GM19463 (cell line): ENCODE results near the gene BPGM.
"Not testable (repeated sequence)": the region's sequence is repeated elsewhere in the genome, so short reads cannot be mapped to it uniquely, and the experiment has no call there.

Source experiments
- ATAC-seq: cut with Tn5 transposase; IDR thresholded peaks from one replicate; pipeline ENCODE4 v1.9.1; 2021; ENCODE audit warnings: mild to moderate bottlenecking, moderate library complexity; ENCODE audit not compliant: unreplicated experiment

The BPGM gene

DNA sequence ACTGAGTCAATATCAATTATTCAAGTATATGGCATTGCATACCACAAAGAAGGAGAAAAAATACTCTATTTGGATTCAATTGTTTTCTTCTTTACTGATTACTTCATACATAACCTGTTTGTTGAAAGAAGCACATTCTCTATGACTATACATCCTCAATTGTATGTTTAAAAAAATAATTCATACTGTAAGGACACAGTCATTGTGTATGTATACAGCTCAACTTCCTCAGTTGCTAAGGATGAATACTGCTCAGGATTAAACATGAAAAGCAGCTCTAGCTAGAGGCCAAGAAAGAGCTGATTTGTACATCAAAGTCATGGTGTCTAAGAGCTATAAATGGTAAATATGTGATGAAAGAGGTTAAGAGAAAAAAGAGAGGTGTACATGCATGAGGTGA lies 15.8 kb upstream of the BPGM start:
- ATAC-seq: no peak

DNA sequence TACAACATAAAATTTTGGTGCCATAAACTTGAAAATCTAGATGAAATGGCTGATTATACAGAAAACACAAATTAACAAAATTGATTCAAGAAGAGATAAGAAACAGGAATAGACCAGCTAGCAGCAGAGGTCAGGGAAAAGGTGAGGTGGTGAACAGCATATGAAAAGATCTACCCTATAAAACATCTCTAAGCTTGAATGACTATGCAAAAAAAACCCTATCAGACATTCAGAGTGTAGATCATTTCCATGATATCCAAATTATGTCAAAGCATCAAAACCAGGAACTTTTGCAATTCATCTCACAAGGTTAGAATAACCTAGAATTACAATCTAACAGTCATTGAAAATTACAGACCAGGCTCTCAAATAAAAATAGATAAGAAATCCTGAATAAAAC lies 14.6 kb upstream of the BPGM start:
- ATAC-seq: no peak

DNA sequence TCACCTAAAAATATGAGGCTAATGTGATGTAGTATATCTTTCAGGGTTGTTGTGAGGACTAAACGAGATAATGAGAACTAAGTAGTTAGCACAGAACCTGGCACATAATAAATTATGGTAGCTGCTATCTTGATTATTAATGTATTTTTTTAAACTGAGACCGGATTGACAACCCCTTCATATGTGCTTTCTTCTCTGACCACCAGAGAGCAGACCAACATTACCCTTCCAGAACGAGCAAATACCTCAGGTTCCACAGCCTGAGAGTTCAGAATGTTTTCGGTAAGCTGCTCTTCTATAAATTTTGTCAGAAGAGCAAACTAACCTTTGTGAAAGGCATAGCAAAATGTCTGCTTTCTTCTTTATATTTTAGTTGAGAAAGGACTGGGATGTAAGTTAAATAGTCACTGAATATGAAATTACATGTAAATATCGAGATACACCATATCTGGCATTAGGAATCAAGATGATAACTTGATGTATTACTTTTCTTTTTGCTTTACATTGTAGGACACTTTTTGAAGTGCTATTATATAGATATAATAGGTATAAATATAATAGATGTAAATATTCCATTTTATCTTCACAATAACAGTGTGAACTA lies 13.6 kb upstream of the BPGM start:
- no peak for ATAC-seq

DNA sequence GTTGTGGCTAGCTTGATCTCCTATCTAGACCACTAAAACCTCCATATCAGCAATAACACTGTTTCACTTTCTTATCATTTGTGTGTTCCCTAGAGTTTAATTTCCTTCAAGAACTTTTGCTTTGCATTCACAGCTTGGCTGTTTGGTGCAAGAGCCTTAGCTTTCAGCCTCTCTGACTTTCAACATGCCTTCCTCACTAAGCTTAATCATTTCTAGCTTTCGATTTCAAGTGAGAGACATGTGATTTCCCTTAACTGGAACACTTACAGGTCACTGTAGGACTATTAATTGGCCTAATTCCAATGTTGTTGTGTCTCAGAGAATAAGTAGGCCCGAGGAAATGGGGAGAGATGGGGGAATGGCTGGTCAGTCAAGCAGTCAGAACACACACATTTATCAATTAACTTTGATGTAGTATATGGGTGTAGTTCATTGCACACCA lies 10.6 kb upstream of the BPGM start:
- ATAC-seq: peak; percentile 96

DNA sequence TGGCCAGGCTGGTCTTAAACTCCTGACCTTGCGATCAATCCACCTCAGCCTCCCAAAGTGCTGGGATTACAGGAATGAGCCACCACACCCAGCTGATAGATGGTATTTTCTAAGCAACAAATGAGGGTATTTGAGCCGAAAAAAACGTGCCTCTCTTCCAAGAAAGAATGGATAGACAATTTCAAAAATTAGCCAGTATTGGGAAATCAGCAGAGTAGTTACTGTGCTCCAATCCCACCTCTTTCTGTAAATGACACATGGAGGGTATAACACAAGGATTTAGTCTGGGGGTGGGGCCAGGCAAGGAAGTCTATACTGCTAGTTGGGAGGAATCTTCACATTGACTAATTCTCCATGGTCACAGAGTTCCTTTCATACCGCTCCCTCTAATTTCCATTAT lies 9.2 kb upstream of the BPGM start:
- no peak for ATAC-seq

DNA sequence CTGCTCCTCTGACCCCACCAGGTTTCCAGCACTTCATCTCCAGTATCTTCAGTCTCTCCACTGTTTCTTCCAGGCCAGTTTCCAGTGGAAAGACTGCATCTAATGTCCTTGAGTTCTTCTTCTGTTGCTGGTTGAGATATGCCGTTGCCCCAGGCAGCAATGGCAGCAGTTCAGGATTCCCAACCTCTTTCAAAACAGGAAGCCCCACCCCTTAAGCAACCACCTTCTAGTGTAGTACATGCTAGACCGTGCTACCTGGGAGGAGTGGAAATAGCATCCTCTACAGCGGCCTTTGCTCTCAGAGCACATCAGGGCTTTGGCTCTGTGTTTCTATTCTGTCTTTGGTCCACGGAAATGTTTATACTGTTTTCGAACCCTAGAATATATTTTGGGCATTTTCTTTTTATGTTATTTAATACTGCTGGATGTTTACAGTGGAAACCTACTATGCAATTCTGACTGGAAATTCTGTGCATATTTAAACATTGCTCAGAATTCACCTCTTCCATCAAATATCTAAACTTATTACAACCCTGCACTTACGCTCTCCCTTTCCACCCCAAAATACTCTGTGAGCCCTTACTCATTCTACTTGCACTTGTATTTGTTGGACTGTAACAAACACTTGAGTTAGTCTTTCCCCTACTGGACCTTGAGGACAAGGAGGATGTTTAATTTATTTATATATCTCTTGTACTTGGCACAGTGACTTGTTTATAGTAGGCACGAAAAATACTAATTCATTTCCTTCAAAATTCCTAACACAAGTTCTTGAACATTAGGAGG lies 8.5 kb upstream of the BPGM start:
- no peak for ATAC-seq

DNA sequence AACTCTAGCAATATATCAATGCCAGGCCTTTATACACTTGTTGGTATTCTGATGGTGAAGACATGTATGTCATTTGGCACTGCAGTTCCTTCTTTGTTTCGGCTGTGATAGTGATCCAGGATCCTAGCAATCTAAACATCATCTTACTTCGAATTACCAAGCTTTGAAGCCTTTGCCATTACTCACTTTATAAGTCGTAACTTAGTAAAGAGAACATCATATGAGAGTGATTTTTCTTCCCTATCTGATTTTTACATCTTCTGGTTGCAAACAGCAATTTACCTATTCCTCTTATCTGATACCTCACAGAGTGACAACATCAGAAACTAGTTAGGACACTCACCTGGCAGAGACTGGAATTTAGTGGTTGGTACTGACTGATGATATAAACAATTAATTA lies 7.6 kb upstream of the BPGM start:
- ATAC-seq: no peak

DNA sequence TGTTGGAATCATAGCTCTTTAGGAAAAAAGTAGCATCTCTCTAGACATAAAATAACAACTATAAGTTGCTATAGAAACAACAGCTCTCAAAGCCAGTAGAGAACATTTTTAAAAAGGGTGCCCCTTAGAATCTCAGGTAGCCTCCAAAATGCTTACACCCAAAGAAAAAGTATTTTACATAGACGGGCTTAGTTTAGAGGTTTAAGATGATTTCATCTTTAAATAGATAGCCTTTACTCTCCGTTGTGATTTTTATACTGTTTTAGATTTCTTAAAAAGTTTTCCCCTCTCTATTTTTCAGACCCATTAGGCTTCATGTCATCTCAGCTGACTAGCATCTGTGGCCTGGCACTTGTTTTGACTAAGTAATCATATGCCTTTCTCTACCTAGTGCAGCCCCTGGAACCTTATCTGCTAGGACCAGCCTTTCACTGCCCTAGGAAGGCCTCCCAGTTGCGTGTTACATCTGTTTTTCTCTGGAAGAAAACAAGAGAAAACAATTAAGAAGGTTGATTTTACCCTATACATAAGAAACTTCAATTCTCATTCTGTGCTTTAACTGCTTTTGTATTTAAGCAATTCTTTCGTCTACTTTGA lies 6.9 kb upstream of the BPGM start:
- ATAC-seq: no peak

DNA sequence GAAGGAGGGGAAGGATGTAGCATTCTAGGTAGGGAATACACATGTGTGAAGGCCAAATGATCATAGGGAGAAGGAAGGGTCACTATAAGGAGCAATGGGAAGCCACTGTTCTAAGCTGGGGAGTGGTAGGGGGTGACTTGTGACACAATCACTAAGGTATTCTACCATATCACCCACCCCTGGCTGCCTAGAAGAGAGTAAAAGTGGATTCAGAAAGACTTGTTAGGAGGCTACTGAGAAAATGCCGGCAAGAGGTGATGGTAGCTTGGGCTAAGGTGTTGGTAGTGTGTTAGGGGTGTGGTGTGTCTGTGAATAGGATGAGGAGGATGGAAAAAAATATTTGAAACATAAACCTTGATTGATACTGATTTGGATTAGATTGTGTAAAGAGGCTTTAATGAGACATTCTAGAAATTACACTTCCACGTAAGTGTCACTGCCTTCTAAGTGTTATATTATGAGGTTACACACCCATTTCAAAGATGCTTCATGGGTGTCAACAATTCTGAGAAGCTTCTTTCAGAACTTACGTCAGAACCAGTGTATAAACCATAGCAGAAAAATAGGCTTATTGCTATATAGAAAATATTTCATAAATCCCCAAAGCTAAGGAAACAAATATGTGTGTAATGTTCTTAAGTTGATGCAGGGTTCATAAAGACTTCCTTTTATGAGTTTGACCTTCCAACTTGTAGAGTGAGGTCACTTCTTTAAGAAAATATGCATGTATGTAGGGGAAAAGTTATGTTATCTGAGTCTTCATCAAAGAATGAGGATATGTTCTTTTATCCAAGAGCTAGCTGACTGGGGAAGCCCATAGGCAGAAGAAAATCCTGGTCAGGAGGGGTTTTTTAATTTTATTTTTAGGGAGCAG lies 5.6 kb upstream of the BPGM start:
- no peak for ATAC-seq

DNA sequence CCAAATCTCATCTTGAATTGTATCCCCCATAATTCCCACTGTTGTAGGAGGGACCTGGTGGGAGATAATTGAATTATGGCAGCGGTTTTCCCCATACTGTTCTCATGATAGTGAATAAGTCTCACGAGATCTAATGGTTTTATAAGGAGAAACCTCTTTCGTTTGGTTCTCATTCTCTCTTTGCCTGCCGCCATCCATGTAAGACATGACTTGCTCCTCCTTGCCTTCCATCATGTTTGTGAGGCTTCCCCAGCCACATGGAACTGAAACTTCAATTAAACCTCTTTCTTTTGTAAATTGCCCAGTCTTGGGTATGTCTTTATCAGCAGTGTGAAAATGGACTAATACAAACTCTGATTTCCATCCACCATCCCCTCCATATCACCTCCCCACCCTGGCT lies 4.7 kb upstream of the BPGM start:
- ATAC-seq: not testable (repeated sequence)

DNA sequence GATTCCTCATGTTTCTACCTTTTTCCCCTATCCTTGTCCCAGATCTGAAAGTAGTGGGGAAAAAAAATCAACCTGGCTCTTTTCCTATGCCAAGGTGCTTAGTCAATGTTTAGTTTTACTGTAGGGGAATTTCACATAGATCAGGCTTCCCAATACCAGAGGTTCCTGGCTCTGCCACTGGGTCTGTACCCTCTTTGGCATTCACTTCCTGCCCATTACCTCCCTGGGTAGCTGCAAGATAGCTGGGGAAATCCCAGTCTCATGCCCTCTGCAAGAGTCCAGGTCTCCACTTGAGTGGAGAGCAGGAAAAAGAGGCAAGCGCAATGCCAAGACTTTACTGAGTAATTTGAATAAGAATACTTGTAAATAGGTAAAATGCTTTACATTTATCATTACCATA lies 3.5 kb upstream of the BPGM start:
- ATAC-seq: no peak

DNA sequence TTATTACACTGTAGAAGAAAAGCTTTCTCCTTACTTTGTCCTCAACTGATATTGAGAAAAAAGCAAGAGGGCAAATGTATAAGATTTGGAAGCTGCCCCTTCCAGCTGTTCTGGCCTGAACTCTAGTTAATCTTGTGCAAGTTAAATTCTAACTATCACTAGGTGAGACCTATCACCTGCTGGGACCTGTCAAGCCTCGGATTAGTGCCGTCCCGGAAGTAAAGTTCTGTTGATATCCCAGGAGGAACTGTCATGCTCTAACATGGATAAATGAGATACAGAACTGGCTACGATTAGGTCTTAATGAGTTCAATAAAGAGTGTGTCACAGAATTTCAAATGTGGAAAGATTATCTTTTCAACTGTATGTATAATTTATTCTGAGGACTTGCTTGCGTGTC lies 1.2 kb upstream of the BPGM start:
- ATAC-seq: no peak

DNA sequence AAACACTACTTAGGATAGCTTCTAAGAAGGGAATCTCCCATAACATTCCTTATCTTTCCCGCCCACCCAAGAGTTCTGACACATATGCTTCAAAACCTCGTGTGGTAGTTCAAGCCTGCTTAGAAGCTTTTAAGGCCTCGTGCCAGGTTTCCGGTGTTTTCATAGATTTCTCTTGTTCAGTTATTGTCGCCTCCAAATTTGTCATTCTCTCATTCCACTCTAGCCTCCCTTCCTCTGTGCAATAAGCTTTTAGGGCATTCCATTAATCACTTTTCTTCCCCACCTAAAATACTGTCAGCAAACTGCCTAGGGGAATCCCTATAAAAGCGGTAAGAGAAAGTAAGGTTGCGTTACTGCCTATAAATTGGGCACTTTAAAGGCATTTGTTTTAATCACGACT lies 718 bp upstream of the BPGM start:
- ATAC-seq: no peak

DNA sequence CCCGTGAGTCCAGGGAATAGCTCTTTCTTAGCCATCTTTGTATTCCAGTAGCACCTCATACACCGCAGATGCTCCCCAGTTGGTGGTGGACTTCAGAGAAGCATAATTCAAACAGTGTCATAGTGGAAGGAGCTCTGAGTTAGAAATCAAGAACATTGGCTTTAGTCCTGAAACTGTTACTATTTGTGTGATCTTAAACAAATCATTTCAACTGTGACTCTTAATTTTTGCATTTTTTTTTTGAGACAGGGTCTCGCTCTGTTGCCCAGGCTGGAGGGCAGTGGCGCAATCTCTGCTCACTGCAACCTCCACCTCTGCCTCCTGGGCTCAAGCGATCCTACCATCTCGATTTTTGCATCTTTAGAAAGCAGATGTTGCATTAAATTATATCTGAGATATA lies 1.8 kb downstream of the BPGM start:
- ATAC-seq: no peak

DNA sequence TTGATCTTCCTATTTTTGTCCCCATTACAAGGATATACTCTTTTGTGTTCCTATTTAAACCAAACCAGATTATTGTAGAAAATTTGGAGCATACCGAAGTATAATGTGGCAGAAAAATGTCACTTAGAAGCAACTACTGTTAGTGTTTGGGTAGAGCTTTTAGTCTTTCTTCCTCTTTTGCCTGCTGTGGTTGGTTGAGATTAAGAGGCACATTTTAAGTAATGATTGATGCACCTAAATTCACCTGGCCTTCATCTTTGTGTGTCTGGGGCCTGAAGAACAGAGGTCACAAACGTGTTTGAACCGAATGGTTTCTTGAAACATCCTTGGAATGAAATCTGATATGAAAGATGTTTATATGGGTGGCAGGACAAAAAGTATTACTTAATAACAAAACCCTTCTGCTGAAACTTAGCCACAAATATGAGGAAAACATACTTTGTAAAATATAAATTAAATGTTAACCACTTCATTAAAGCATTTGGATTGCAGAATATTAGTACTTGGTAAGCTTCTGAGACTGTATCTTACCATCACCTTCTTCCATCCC lies 2.6 kb downstream of the BPGM start:
- no peak for ATAC-seq

DNA sequence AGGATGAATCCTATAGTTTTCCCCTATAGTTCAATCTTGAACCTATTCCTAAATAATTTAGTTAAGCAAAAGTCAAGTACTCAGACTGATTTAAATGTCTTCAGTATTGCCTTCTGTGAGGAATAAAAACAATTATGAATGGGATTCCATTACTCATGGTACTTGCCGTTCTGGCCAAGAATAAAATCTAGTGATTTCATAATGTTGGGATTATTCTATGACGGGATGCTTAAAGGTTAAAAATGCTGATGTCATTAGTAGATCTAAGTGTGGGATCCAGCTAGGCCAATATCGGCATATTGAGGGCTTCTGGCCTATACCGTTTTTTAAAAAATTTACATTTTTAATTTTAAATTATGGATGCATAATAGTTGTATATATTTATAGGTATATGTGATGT lies 5.3 kb downstream of the BPGM start:
- ATAC-seq: no peak

DNA sequence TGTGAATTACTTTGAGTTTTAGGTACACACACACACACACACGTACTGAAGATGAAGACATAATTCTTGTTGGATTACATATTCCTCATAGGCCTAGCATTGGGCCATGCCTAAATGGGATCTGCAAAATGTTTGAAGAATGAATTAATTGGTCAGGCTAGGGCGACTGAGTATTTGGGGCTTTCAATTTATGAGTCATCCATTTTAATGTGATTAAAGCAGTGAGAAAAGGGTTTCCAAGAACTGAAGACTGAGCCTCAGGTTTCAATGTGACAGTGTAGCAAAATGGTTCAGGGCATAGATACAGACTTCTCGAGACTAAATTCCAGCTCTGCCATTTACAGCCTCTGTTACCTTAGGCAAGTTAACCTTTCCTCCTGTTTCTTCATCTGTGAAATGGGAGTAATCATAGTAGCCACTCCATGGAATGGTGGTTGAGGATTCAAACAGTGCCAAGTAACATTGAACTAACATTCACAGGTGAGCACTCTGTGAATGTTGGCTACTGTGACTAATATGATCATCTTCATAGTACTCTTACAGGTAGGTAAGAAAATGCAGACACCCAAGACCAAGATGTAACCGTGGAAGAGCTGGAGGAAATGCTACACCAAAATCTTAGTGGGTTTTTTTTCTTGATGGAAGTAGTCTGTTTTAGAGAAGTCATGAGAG lies 7.6 kb downstream of the BPGM start:
- ATAC-seq: peak; percentile 71

DNA sequence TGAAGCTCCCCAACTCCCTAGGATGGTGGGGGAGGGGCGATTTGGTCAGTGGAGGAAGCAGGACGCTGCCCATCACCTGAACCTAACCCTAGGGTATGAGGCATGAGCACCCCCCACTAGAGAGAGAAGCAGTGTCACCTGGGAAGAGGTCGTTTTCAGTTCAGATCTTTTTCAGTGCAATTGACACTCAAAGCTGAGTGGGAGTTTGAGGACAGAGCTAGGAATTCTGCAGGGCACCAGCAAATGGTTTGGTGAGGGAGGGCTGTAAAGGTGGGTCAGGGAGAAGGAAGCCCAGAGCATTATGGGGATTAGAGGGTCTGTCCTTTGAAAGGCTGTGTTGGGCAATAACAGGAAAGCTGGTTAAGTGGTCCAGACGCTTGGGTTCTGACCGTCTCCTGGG lies 10.9 kb downstream of the BPGM start:
- ATAC-seq: no peak

DNA sequence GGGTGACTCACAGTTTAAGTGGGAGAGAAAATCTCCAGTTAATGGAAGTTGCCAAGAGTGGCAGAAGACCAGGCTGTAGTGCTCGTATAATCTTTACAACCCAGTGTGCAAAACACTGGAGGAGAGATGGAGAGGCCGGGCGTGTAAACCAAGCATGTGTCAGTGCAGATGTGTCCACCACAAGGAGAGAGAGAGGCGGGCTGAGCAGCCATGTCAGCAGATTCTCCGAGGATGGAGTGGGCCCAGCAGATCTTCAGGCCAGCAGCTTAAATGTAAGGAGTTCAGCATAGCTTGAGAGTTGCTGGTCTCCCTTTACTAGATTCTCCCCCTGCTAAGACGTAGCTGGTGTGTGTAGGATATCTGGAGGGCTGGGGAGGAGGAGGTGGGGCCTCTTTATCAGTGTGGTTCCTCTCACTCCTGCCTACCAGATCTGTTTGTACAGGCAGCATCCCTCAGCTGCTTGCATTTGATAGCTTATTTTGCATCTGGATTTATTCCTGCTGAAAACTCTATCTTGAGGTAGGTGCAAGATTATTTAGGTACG lies 13.7 kb downstream of the BPGM start:
- ATAC-seq: no peak

DNA sequence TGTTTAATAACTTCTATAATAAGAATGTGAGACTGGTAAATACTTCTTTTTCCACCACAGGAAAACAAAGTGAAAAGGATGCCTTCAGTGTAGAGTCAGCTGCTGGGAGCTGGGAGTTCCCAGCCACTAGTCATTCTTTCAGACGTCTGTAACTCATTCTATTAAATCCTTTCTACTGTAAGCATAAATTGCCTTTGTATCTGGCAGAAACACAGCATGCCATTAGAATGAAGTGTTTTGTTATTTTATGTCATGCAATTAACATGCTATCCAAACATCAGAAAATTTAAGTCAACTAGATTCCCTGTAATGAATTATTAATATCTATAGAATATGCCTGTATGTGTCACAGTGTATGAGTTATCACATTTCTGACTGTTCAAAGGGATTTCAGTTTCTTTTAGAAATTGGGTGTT lies 14.3 kb downstream of the BPGM start:
- no peak for ATAC-seq
